ENCODE results near the gene EPHA4.

The EPHA4 gene

GRCh38 chr2:221385716-221386115 lies 186.4 kb downstream of the EPHA4 start:
- no peak for DNase-seq (ENCODE audit: low spot score)
- TF ChIP-seq CTCF (IDR thresholded peaks at IDR 0.05; ENCODE audit: extremely low read depth, missing control alignments) = no peak

GRCh38 chr2:221381928-221382488 lies 190.1 kb downstream of the EPHA4 start:
- no peak for TF ChIP-seq CTCF (IDR thresholded peaks at IDR 0.05; ENCODE audit: extremely low read depth, missing control alignments)

GRCh38 chr2:221380686-221381085 lies 191.4 kb downstream of the EPHA4 start:
- DNase-seq (ENCODE audit: low spot score) = no peak
- no peak for TF ChIP-seq CTCF (IDR thresholded peaks at IDR 0.05; ENCODE audit: extremely low read depth, missing control alignments)

More at GRCh38 chr2:221381928-221382488, 190.1 kb downstream of the EPHA4 start:
- DNase-seq (ENCODE audit: low spot score) = no peak

- no peak for DNase-seq (ENCODE audit: low spot score)
- no peak for TF ChIP-seq CTCF (IDR thresholded peaks at IDR 0.05; ENCODE audit: extremely low read depth, missing control alignments)
Observed at GRCh38 chr2:221380062-221380461, 192.0 kb downstream of the EPHA4 start.

GRCh38 chr2:221377597-221377996 lies 194.5 kb downstream of the EPHA4 start:
- DNase-seq (ENCODE audit: low spot score) = no peak
- TF ChIP-seq CTCF (IDR thresholded peaks at IDR 0.05; ENCODE audit: extremely low read depth, missing control alignments) = no peak

- TF ChIP-seq CTCF (IDR thresholded peaks at IDR 0.05; ENCODE audit: extremely low read depth, missing control alignments) = no peak
- no peak for DNase-seq (ENCODE audit: low spot score)
Observed at GRCh38 chr2:221377066-221377465, 195.0 kb downstream of the EPHA4 start.

- DNase-seq (ENCODE audit: low spot score) = no peak
- no peak for TF ChIP-seq CTCF (IDR thresholded peaks at IDR 0.05; ENCODE audit: extremely low read depth, missing control alignments)
Observed at GRCh38 chr2:221374234-221374633, 197.9 kb downstream of the EPHA4 start.
